ENCODE data around the gene NHLRC3. TPM values are rescaled to one million over a fixed set of nuclear protein-coding genes. Genes with fewer than 3 reads are reported as not detected.

NHLRC3 gene
- total RNA-seq, 1 experiment from 2014 or later = 12.3 TPM

DNA sequence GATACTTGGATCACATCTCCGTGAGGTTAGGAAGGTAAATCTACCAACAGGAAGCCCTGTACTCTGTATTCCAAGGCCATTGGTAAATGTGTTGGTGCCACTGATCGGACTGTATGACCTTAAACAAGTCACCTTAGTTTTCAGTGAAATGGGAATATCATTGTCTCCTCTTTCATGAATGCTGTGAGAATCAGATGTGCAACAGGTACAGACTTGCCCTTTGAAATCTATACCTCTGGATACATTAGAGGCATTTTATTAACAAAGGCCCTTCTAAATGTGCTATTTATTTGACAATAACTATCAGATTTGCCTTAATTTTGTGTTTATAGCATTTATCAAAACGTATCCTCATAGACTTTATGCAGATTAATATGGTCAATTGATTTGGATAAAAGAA lies 11.0 kb downstream of the NHLRC3 start:
- intact Hi-C loops (cut with micrococcal nuclease; ENCODE audit: unreplicated experiment) = no loop called here
- CTCF ChIA-PET = interaction anchor here (0.6 kb wide), 2 partner anchors 559 to 593 kb away, joined by 4 to 5 read pairs; no protein-coding TSS in a partner anchor
- no peaks in the 10 kb centered on the region for H3K27me3 ChIP-seq (replicated peaks; ENCODE audit: insufficient read depth, low read depth, low read length, poor library complexity)
- DNase-seq (ENCODE audit: low spot score) = no peak
- H3K9me3 ChIP-seq (ENCODE audit: low read depth, low read length, poor library complexity, severe bottlenecking) = no peaks in the 10 kb centered on the region
- no peak for TF ChIP-seq CTCF (conservative IDR thresholded peaks at IDR 0.05; ENCODE audit: low read depth, low read length)
- no peak for TF ChIP-seq EZH2 (IDR thresholded peaks at IDR 0.05; ENCODE audit: borderline replicate concordance, low read depth, low read length, poor library complexity, severe bottlenecking)
- no peak overlapping the region for H3K4me3 ChIP-seq (ENCODE audit: low read depth, low read length, poor library complexity, severe bottlenecking)
- no TSS peak for BruUV-seq (replicated peaks)
- POLR2A ChIA-PET (ENCODE audit: low non-redundant PET) = interaction anchor here (0.7 kb wide), 1 partner anchor 657 kb away, joined by 5 read pairs; no protein-coding TSS in a partner anchor
- peaks cover 33% of the 10 kb centered on the region for H3K4me1 ChIP-seq (ENCODE audit: insufficient read depth, low read length, poor library complexity, severe bottlenecking)
- no peak overlapping the region for H3K27ac ChIP-seq (ENCODE audit: low read depth, low read length, poor library complexity, severe bottlenecking)
- no peaks in the 10 kb centered on the region for H3K36me3 ChIP-seq (ENCODE audit: insufficient read depth, low read length, poor library complexity, severe bottlenecking)

- ChIA-PET CTCF (interaction anchor here (0.5 to 1.8 kb wide), 9 partner anchors 14 to 1632 kb away, joined by 3 to 26 read pairs (median 4); no protein-coding TSS in a partner anchor), POLR2A (ENCODE audit: low non-redundant PET) (no interaction called here)
- Histone ChIP-seq H3K27me3 (replicated peaks; ENCODE audit: insufficient read depth, low read depth, low read length, poor library complexity) (no peaks in the 10 kb centered on the region), H3K4me3 (ENCODE audit: low read depth, low read length, poor library complexity, severe bottlenecking) (no peak overlapping the region), H3K27ac (ENCODE audit: low read depth, low read length, poor library complexity, severe bottlenecking) (no peak overlapping the region), H3K4me1 (ENCODE audit: insufficient read depth, low read length, poor library complexity, severe bottlenecking) (peaks cover 33% of the 10 kb centered on the region), H3K36me3 (ENCODE audit: insufficient read depth, low read length, poor library complexity, severe bottlenecking) (no peaks in the 10 kb centered on the region), H3K9me3 (ENCODE audit: low read depth, low read length, poor library complexity, severe bottlenecking) (no peaks in the 10 kb centered on the region)
- intact Hi-C loops (cut with micrococcal nuclease; ENCODE audit: unreplicated experiment) = loop anchor here (1.0 to 10.0 kb wide), 5 partner anchors 211 to 714 kb away; no protein-coding TSS in a partner anchor
- DNase-seq (ENCODE audit: low spot score) = peak; percentile 80
- TF ChIP-seq EZH2 (IDR thresholded peaks at IDR 0.05; ENCODE audit: borderline replicate concordance, low read depth, low read length, poor library complexity, severe bottlenecking) (no peak), CTCF (conservative IDR thresholded peaks at IDR 0.05; ENCODE audit: low read depth, low read length) (peak; percentile 66)
- no TSS peak for BruUV-seq (replicated peaks)
These were observed 12.9 kb downstream of the NHLRC3 start for GRCh38 chr13:39051157-39051556.

DNA sequence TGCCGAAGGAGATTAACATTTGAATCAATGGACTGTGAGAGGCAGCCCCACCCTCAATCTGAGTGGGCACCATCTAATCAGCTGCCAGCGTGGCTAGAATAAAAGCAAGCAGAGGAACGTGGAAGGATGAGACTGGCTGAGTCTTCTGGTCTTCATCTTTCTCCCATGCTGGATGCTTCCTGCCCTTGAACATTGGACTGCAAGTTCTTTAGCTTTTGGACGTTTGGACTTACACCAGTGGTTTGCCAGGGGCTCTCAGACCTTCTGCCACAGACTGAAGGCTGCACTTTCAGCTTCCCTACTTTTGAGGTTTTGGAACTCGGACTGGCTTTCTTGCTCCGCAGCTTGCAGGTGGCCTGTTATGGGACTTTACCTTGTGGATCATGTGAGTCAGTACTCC lies 14.7 kb downstream of the NHLRC3 start:
- DNase-seq (ENCODE audit: low spot score) = no peak
- Histone ChIP-seq H3K36me3 (ENCODE audit: insufficient read depth, low read length, poor library complexity, severe bottlenecking) (no peaks in the 10 kb centered on the region), H3K4me1 (ENCODE audit: insufficient read depth, low read length, poor library complexity, severe bottlenecking) (peaks cover 22% of the 10 kb centered on the region), H3K9me3 (ENCODE audit: low read depth, low read length, poor library complexity, severe bottlenecking) (no peaks in the 10 kb centered on the region), H3K4me3 (ENCODE audit: low read depth, low read length, poor library complexity, severe bottlenecking) (no peak overlapping the region), H3K27ac (ENCODE audit: low read depth, low read length, poor library complexity, severe bottlenecking) (no peak overlapping the region), H3K27me3 (replicated peaks; ENCODE audit: insufficient read depth, low read depth, low read length, poor library complexity) (no peaks in the 10 kb centered on the region)
- TF ChIP-seq EZH2 (IDR thresholded peaks at IDR 0.05; ENCODE audit: borderline replicate concordance, low read depth, low read length, poor library complexity, severe bottlenecking) = no peak
- no peak for TF ChIP-seq CTCF (conservative IDR thresholded peaks at IDR 0.05; ENCODE audit: low read depth, low read length)
- POLR2A ChIA-PET (ENCODE audit: low non-redundant PET) = no interaction called here
- CTCF ChIA-PET = no interaction called here
- intact Hi-C loops (cut with micrococcal nuclease; ENCODE audit: unreplicated experiment) = loop anchor here (5.0 to 10.0 kb wide), 3 partner anchors 209 to 712 kb away; no protein-coding TSS in a partner anchor
- no TSS peak for BruUV-seq (replicated peaks)

All from A673 (cell line).